H1 (cell line): ENCODE data around the gene B4GALNT1. TPM values are rescaled to one million over a fixed set of nuclear protein-coding genes. Genes with fewer than 3 reads are reported as not detected.

ENCODE experiments used
- ASH2L ChIP-seq: fragments of 200-600, 300-600 bp; sonication (generic); IDR thresholded peaks from one replicate; pipeline ENCODE4 v1.7.1; 2017; ENCODE audit warnings: low read length
- CTCF ChIP-seq, 3 experiments: IDR thresholded peaks; 1 replicate in 2 of 3; 2 replicates in 1 of 3; pipeline versions ENCODE4 v1.5.1 to v1.6.1; 2011; ENCODE audit warnings: low read length in 3 of 3, mild to moderate bottlenecking in 3 of 3, inconsistent platforms in 2 of 3, low read depth in 1 of 3, moderate library complexity in 1 of 3; ENCODE audit not compliant: insufficient read depth in 1 of 3; ENCODE audit errors: control extremely low read depth in 1 of 3
- EZH2 ChIP-seq: fragments of 200-600 bp; sonication (generic); IDR thresholded peaks from 2 replicates; pipeline ENCODE4 v1.7.1; 2012; ENCODE audit warnings: low read depth, mild to moderate bottlenecking, moderate library complexity, low read length, inconsistent platforms; ENCODE audit not compliant: severe bottlenecking
- KDM1A ChIP-seq: fragments of 200-600, 300-600 bp; sonication (generic); IDR thresholded peaks from 2 replicates; pipeline ENCODE4 v1.7.1; 2016; ENCODE audit warnings: mild to moderate bottlenecking, low read length, borderline replicate concordance
- KDM5A ChIP-seq: fragments of 200-600 bp; IDR thresholded peaks from 2 replicates; pipeline ENCODE4 v1.7.1; 2012; ENCODE audit warnings: mild to moderate bottlenecking, low read length, inconsistent platforms, mixed read lengths
- MAX ChIP-seq: IDR thresholded peaks from 2 replicates; pipeline ENCODE4 v1.6.1; 2012; ENCODE audit warnings: inconsistent platforms
- PHF8 ChIP-seq: fragments of 200-600 bp; sonication (generic); conservative IDR thresholded peaks from 2 replicates; pipeline ENCODE4 v1.7.1; 2012; ENCODE audit warnings: low read depth, mild to moderate bottlenecking, inconsistent platforms, low read length, moderate library complexity
- RBBP5 ChIP-seq: IDR thresholded peaks from 2 replicates; pipeline ENCODE4 v1.7.1; 2012; ENCODE audit warnings: low read depth, mild to moderate bottlenecking, inconsistent platforms, low read length, moderate library complexity, borderline replicate concordance
- polyA plus RNA-seq, 7 experiments: library from polyadenylated mRNA; depleted of rRNA in 3 of 7; stranded (reverse) in 5 of 7; unstranded in 2 of 7; fragments of >200 nt in 5 of 7; fragments of 200-250 nt in 2 of 7; gene quantifications; 1 replicate in 5 of 7; 2 replicates in 1 of 7; 4 replicates in 1 of 7; pipeline versions ENCODE4 v1.2.1 to v1.2.3, GENCODE V29; 2011 to 2013; ENCODE audit warnings: missing spikeins in 2 of 7, mixed read lengths in 2 of 7
- total RNA-seq: library from RNA; stranded (reverse); fragmentation: NEBNext Ultra II Directional; extraction: Animal tissue kit (Norgen Biotek cat#: 25700); gene quantifications from 2 replicates; pipeline ENCODE4 v1.2.1, GENCODE V29; 2021

Gene B4GALNT1
- total and polyA plus RNA-seq, 2 of the 8 experiments (the other 6 are each of a cell fraction or from before 2014, with no cell fraction given) = 1.5 to 2.3 TPM

GRCh38 chr12:57621497-57622292 lies 11.3 kb downstream of the B4GALNT1 start (continued):
- 0 out of 2 replicates have a peak, but pooled peaks have one; percentile 9 for TF ChIP-seq MAX
- no peak for TF ChIP-seq RBBP5
- TF ChIP-seq CTCF (IDR thresholded peaks at IDR 0.05; ENCODE audit: control extremely low read depth in 1 of 3, insufficient read depth in 1 of 3, low read depth in 1 of 3, low read length in 3 of 3) = peak in 2 of 3 experiments; percentile 83 to 89; a peak in 3 of 4 replicates
- no peak for TF ChIP-seq KDM1A
- no peak for TF ChIP-seq ASH2L
- TF ChIP-seq EZH2 = no peak
- TF ChIP-seq KDM5A = no peak
- TF ChIP-seq PHF8 = no peak
